Karpas-422 (cell line): Measurements from ENCODE around the gene NT5DC3. TPM values are rescaled to one million over a fixed set of nuclear protein-coding genes. Genes with fewer than 3 reads are reported as not detected.

Experiments used
- DNase-seq: peaks from one replicate; pipeline ENCODE4 v3.0.0-alpha.2; 2015
- H2AFZ ChIP-seq: fragments of 200-600 bp; sonication (generic); 2 replicates; pipeline ENCODE4 v1.6.1; 2014; ENCODE audit warnings: antibody characterized with exemption, low read length, mixed read lengths
- H3K27ac ChIP-seq: fragments of 200-600 bp; sonication (generic); 2 replicates; pipeline ENCODE4 v1.5.1; 2014; ENCODE audit warnings: mild to moderate bottlenecking, low read length, moderate library complexity
- H3K27me3 ChIP-seq: fragments of 200-600 bp; sonication (generic); 2 replicates; pipeline ENCODE4 v1.6.1; 2014; ENCODE audit warnings: low read length, mixed read lengths
- H3K36me3 ChIP-seq: fragments of 200-600 bp; sonication (generic); 2 replicates; pipeline ENCODE4 v1.6.1; 2014; ENCODE audit warnings: low read length, mixed read lengths; ENCODE audit not compliant: insufficient read depth
- H3K4me1 ChIP-seq: fragments of 200-600 bp; sonication (generic); 2 replicates; pipeline ENCODE4 v1.6.1; 2014; ENCODE audit warnings: mild to moderate bottlenecking, low read length, mixed read lengths
- H3K4me2 ChIP-seq: fragments of 200-600 bp; sonication (generic); 2 replicates; pipeline ENCODE4 v1.6.1; 2014; ENCODE audit warnings: low read length, low read depth, mild to moderate bottlenecking; ENCODE audit not compliant: poor library complexity, severe bottlenecking
- H3K4me3 ChIP-seq: fragments of 200-600 bp; sonication (generic); 2 replicates; pipeline ENCODE4 v1.5.1; 2014; ENCODE audit warnings: mild to moderate bottlenecking, antibody characterized with exemption, low read length, mixed read lengths
- H3K79me2 ChIP-seq: fragments of 200-600 bp; sonication (generic); 2 replicates; pipeline ENCODE4 v1.6.1; 2014; ENCODE audit warnings: mild to moderate bottlenecking, low read length, mixed read lengths
- H3K9ac ChIP-seq: fragments of 200-600 bp; sonication (generic); 2 replicates; pipeline ENCODE4 v1.6.0; 2014; ENCODE audit warnings: low read length
- H3K9me2 ChIP-seq: fragments of 200-600 bp; sonication (generic), shearing (Covaris generic); replicated peaks from 2 replicates; pipeline ENCODE4 v1.6.0; 2014; ENCODE audit warnings: mild to moderate bottlenecking, low read length, moderate library complexity; ENCODE audit not compliant: insufficient read depth
- H3K9me3 ChIP-seq: fragments of 300-700, 200-600 bp; sonication (generic); 2 replicates; pipeline ENCODE4 v1.6.1; 2014; ENCODE audit warnings: low read length, mixed read lengths
- H4K20me1 ChIP-seq: fragments of 200-600 bp; sonication (generic); 2 replicates; pipeline ENCODE4 v1.6.1; 2014; ENCODE audit warnings: mild to moderate bottlenecking, antibody characterized with exemption, low read length, low read depth; ENCODE audit not compliant: insufficient read depth
- total RNA-seq: library from RNA; depleted of rRNA; stranded (reverse); fragments of >200 nt; shearing (Covaris generic); gene quantifications from 2 replicates; pipeline ENCODE4 v1.2.3, GENCODE V29; 2014; ENCODE audit warnings: low replicate concordance

Gene NT5DC3
- total RNA-seq, 1 experiment from 2014 or later = 1.7 TPM

GRCh38 chr12:103808239-103808880, 32.7 kb downstream of the NT5DC3 start:
- Histone ChIP-seq H3K27ac (no peak overlapping the region), H3K27me3 (no peaks in the 10 kb centered on the region), H3K9me3 (no peaks in the 10 kb centered on the region), H3K4me1 (no peaks in the 10 kb centered on the region), H4K20me1 (no peaks in the 10 kb centered on the region), H3K9ac (no peak overlapping the region), H3K36me3 (no peaks in the 10 kb centered on the region), H3K9me2 (no peaks in the 10 kb centered on the region), H3K4me3 (no peak overlapping the region), H3K4me2 (no peak overlapping the region), H3K79me2 (no peaks in the 10 kb centered on the region), H2AFZ (no peak overlapping the region)
- DNase-seq = no peak

- H3K9me3 ChIP-seq = no peaks in the 10 kb centered on the region
- H3K4me1 ChIP-seq = no peaks in the 10 kb centered on the region
- H3K9ac ChIP-seq = no peak overlapping the region
- H3K4me2 ChIP-seq = no peak overlapping the region
- no peaks in the 10 kb centered on the region for H3K36me3 ChIP-seq
- H3K27me3 ChIP-seq = no peaks in the 10 kb centered on the region
- no peak overlapping the region for H2AFZ ChIP-seq
- no peak overlapping the region for H3K27ac ChIP-seq
- no peaks in the 10 kb centered on the region for H4K20me1 ChIP-seq
- no peak for DNase-seq
- H3K4me3 ChIP-seq = no peak overlapping the region
- H3K9me2 ChIP-seq = no peaks in the 10 kb centered on the region
- H3K79me2 ChIP-seq = no peaks in the 10 kb centered on the region
Observed at GRCh38 chr12:103807561-103808238, 33.3 kb downstream of the NT5DC3 start.

DNA sequence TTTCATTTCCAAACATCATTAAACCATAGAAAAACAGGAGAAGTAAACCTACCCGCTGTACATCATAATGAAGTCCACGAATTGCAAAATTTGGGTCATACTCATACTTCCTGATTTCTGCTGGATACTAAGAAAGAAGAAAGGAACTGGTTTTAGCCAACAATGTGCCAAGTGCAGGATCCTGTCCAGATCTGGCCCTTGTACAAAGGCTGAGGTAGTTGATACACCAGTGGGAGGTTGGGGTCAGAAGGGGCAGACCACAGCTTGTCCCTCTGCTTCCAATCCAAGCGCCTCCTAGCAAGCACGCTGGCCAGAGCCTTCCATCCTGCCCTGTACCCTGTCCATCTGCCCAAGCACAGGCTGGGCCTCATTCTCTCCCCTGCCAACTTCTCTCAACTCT, 34.2 kb downstream of the NT5DC3 start:
- no peaks in the 10 kb centered on the region for H3K9me3 ChIP-seq
- no peak for DNase-seq
- H3K79me2 ChIP-seq = no peaks in the 10 kb centered on the region
- H4K20me1 ChIP-seq = no peaks in the 10 kb centered on the region
- H3K4me2 ChIP-seq = no peak overlapping the region
- no peak overlapping the region for H3K27ac ChIP-seq
- H2AFZ ChIP-seq = no peak overlapping the region
- no peaks in the 10 kb centered on the region for H3K27me3 ChIP-seq
- no peaks in the 10 kb centered on the region for H3K4me1 ChIP-seq
- H3K9me2 ChIP-seq = no peaks in the 10 kb centered on the region
- H3K9ac ChIP-seq = no peak overlapping the region
- no peak overlapping the region for H3K4me3 ChIP-seq
- H3K36me3 ChIP-seq = no peaks in the 10 kb centered on the region

DNA sequence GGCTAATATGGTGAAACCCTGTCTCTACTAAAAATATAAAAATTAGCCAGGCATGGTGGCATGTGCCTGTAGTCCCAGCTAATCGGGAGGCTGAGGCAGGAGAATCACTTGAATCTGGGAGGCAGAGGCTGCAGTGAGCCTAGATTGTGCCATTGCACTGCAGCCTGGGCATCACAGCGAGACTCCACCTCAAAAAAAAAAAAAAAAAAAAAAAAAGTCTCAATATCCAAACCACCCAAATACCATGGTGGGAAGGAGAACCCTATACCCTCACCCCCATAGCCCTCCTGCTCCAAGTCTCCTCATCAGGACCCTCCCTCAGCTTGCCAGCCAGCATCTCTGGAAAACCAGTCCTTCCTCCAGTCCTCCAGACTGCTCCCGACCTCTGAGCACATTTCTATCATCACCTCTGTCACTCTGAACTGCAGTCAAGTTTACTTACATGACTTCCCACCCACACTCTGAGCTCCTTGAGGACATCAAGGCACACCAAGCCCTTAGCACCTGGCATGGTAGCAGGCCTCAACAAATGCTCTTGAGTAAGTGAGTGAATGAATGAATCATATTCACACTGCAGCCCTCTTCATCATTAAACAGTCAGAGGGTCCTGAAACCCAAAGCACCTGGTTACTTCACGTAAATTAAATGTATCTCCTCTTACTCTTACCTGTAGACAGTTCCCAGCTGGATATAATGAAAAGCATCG, 35.2 kb downstream of the NT5DC3 start:
- no peak overlapping the region for H3K9ac ChIP-seq
- no peaks in the 10 kb centered on the region for H3K9me2 ChIP-seq
- no peaks in the 10 kb centered on the region for H3K4me1 ChIP-seq
- DNase-seq = no peak
- H3K4me2 ChIP-seq = no peak overlapping the region
- no peak overlapping the region for H3K4me3 ChIP-seq
- H3K36me3 ChIP-seq = no peaks in the 10 kb centered on the region
- no peaks in the 10 kb centered on the region for H3K27me3 ChIP-seq
- no peak overlapping the region for H3K27ac ChIP-seq
- no peaks in the 10 kb centered on the region for H4K20me1 ChIP-seq
- no peak overlapping the region for H2AFZ ChIP-seq
- no peaks in the 10 kb centered on the region for H3K9me3 ChIP-seq
- H3K79me2 ChIP-seq = no peaks in the 10 kb centered on the region

DNA sequence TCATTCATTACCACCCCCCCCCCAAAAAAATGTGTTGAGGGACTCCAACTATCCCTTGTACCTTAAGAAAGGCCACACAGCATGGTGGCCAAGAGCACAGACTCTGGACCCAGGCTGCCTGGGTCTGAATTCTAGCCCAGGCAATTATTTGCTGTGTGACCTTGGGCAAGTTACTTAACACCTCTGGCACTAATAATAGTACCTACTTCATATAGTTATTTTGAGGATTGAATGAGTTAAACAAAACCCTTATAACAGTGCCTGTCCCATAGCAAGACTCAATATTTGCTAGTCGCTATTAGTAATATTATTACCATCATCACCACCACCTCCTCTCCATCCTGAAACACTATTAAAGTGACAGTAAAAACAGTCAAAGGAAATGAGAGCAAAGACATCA, 37.2 kb downstream of the NT5DC3 start:
- Histone ChIP-seq H3K79me2 (no peaks in the 10 kb centered on the region), H3K27me3 (no peaks in the 10 kb centered on the region), H3K9ac (no peak overlapping the region), H3K4me3 (no peak overlapping the region), H3K36me3 (no peaks in the 10 kb centered on the region), H4K20me1 (no peaks in the 10 kb centered on the region), H3K9me2 (no peaks in the 10 kb centered on the region), H3K4me2 (no peak overlapping the region), H3K27ac (no peak overlapping the region), H2AFZ (no peak overlapping the region), H3K9me3 (no peaks in the 10 kb centered on the region), H3K4me1 (no peaks in the 10 kb centered on the region)
- no peak for DNase-seq

DNA sequence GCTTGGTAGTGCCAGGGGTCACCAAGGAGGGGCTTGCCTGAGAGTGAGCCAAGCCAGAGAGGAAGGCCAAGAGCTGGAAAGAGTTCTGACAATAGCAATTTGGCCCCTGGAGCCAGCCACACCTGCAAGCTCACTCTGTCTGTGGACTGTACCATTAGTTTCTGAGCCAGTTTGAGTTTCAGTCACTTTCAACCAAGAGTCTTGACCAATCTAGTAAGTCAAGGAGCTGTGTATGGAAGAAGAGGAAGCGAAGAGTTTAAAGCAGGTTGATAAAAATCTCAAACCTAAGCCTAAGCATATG, 38.5 kb downstream of the NT5DC3 start:
- no peak overlapping the region for H3K9ac ChIP-seq
- no peaks in the 10 kb centered on the region for H3K9me2 ChIP-seq
- no peaks in the 10 kb centered on the region for H3K79me2 ChIP-seq
- H4K20me1 ChIP-seq = no peaks in the 10 kb centered on the region
- H3K4me2 ChIP-seq = no peak overlapping the region
- H3K4me3 ChIP-seq = no peak overlapping the region
- no peaks in the 10 kb centered on the region for H3K27me3 ChIP-seq
- H3K27ac ChIP-seq = no peak overlapping the region
- no peaks in the 10 kb centered on the region for H3K36me3 ChIP-seq
- no peaks in the 10 kb centered on the region for H3K4me1 ChIP-seq
- H3K9me3 ChIP-seq = no peaks in the 10 kb centered on the region
- H2AFZ ChIP-seq = no peak overlapping the region
- DNase-seq = no peak

- Histone ChIP-seq H3K36me3 (no peaks in the 10 kb centered on the region), H3K9me2 (no peaks in the 10 kb centered on the region), H3K4me3 (no peak overlapping the region), H3K9me3 (no peaks in the 10 kb centered on the region), H3K4me2 (no peak overlapping the region), H3K9ac (no peak overlapping the region), H2AFZ (no peak overlapping the region), H3K79me2 (no peaks in the 10 kb centered on the region), H3K4me1 (no peaks in the 10 kb centered on the region), H4K20me1 (no peaks in the 10 kb centered on the region), H3K27me3 (no peaks in the 10 kb centered on the region), H3K27ac (no peak overlapping the region)
- DNase-seq = no peak
Observed at GRCh38 chr12:103801709-103802585, 39.1 kb downstream of the NT5DC3 start.
